ENCODE results near the gene NCSTN. TPM values are rescaled to one million over a fixed set of nuclear protein-coding genes. Genes with fewer than 3 reads are reported as not detected.

NCSTN gene
- total and polyA plus RNA-seq, 8 donors: 14.5 to 123 (median 41.8) TPM

GRCh38 chr1:160406131-160406968, 63.2 kb downstream of the NCSTN start:
- Histone ChIP-seq H3K4me1 (peaks cover 7 to 31% (median 15%) of the 10 kb centered on the region in 4 donors), H3K36me3 (no peaks in the 10 kb centered on the region), H3K4me3 (no peak overlapping the region), H3K27me3 (peaks cover 0 to 4% (median 0%) of the 10 kb centered on the region in 3 donors), H3K27ac (no peak overlapping the region), H3K9me3 (no peaks in the 10 kb centered on the region)
- DNase-seq: no peak
- intact Hi-C loops (cut with DNase I; ENCODE audit: low total_unique reads): no loop called here
- TF ChIP-seq EP300 (IDR thresholded peaks at IDR 0.05): no peak
- TF ChIP-seq POLR2A (IDR thresholded peaks at IDR 0.05): no peak
- 77 to 88% (median 82%) methylated on average over 13 to 15 of the region's 15 CpGs for WGBS, 5 donors

GRCh38 chr1:160407839-160408801, 64.9 kb downstream of the NCSTN start:
- Histone ChIP-seq H3K4me1 (peaks cover 0 to 17% (median 5%) of the 10 kb centered on the region in 4 donors), H3K4me3 (no peak overlapping the region), H3K27me3 (no peaks in the 10 kb centered on the region), H3K36me3 (no peaks in the 10 kb centered on the region), H3K9me3 (no peaks in the 10 kb centered on the region), H3K27ac (no peak overlapping the region)
- intact Hi-C loops (cut with DNase I; ENCODE audit: low total_unique reads): no loop called here
- DNase-seq: peak in 1 of 2 donors; percentile 51
- WGBS, 5 donors: 56 to 75% (median 57%) methylated on average over 11 to 12 of the region's 12 CpGs
- TF ChIP-seq EP300 (IDR thresholded peaks at IDR 0.05): no peak
- TF ChIP-seq CTCF (IDR thresholded peaks at IDR 0.05): no peak
- no peak for TF ChIP-seq POLR2AphosphoS5 (IDR thresholded peaks at IDR 0.05)
- no peak for TF ChIP-seq POLR2A (IDR thresholded peaks at IDR 0.05)

Small RNA genes within 50 kb of the gene (small RNA-seq; reads per million reads assigned to genes)
- gene RF00019 (0 reads per million in 4 donors), gene RNU4-42P (0 to 0.20 (median 0) reads per million in 4 donors)

Other genes starting within 250 kb of the NCSTN start
- gene IGSF8, start 244.8 kb upstream of the NCSTN start, total RNA-seq: 10 to 100 TPM in 3 of 5 donors, 1 to 10 TPM in 2; 4.7 to 65.2 (median 11.6) TPM
- gene IGSF8, start 244.8 kb upstream of the NCSTN start, polyA plus RNA-seq: 10 to 100 TPM in 2 of 3 donors, 1 to 10 TPM in 1; 5.8 to 21.7 (median 18.0) TPM
- gene ATP1A2, start 227.6 kb upstream of the NCSTN start, total RNA-seq: 100 to 1,000 TPM in 1 of 5 donors, 10 to 100 TPM in 3, 1 to 10 TPM in 1; 7.0 to 104 (median 11.7) TPM
- 10 to 100 TPM in 1 of 3 donors, under 1 TPM in 2; 0.31 to 17.3 (median 0.56) TPM for gene ATP1A2, start 227.6 kb upstream of the NCSTN start, polyA plus RNA-seq
- gene ATP1A4, start 191.8 kb upstream of the NCSTN start, total RNA-seq: under 1 TPM in 1 of 5 donors, not detected in 4; 0.37 TPM
- under 1 TPM in 1 of 3 donors, not detected in 2; 0.05 TPM for gene ATP1A4, start 191.8 kb upstream of the NCSTN start, polyA plus RNA-seq
- gene CASQ1, start 152.8 kb upstream of the NCSTN start, total RNA-seq: under 1 TPM in 1 of 5 donors, not detected in 4; 0.55 TPM
- under 1 TPM in 2 of 3 donors, not detected in 1; 0.48 to 0.61 TPM for gene CASQ1, start 152.8 kb upstream of the NCSTN start, polyA plus RNA-seq
- gene PEA15, start 138.0 kb upstream of the NCSTN start, total RNA-seq: 10 to 100 TPM; 26.3 to 75.4 (median 34.8) TPM
- 100 to 1,000 TPM in 2 of 3 donors, 10 to 100 TPM in 1; 69.4 to 127 (median 107) TPM for gene PEA15, start 138.0 kb upstream of the NCSTN start, polyA plus RNA-seq
- 100 to 1,000 TPM in 3 of 5 donors, 10 to 100 TPM in 2; 85.8 to 267 (median 148) TPM for gene DCAF8, start 80.8 kb upstream of the NCSTN start, total RNA-seq
- 10 to 100 TPM; 39.4 to 45.1 (median 40.7) TPM for gene DCAF8, start 80.8 kb upstream of the NCSTN start, polyA plus RNA-seq
- gene PEX19, start 58.2 kb upstream of the NCSTN start, total RNA-seq: 100 to 1,000 TPM in 1 of 5 donors, 10 to 100 TPM in 3, 1 to 10 TPM in 1; 9.3 to 117 (median 56.0) TPM
- 10 to 100 TPM; 15.7 to 29.3 (median 25.4) TPM for gene PEX19, start 58.2 kb upstream of the NCSTN start, polyA plus RNA-seq
- gene COPA, start 133 bp upstream of the NCSTN start, total RNA-seq: 100 to 1,000 TPM in 4 of 5 donors, 10 to 100 TPM in 1; 64.8 to 243 (median 124) TPM
- 10 to 100 TPM; 42.4 to 57.0 (median 49.2) TPM for gene COPA, start 133 bp upstream of the NCSTN start, polyA plus RNA-seq
- gene NHLH1, start 23.7 kb downstream of the NCSTN start, total RNA-seq: not detected
- under 1 TPM in 1 of 3 donors, not detected in 2; 0.08 TPM for gene NHLH1, start 23.7 kb downstream of the NCSTN start, polyA plus RNA-seq
- gene VANGL2, start 57.2 kb downstream of the NCSTN start, total RNA-seq: 1 to 10 TPM in 4 of 5 donors, under 1 TPM in 1; 0.45 to 7.4 (median 4.4) TPM
- gene VANGL2, start 57.2 kb downstream of the NCSTN start, polyA plus RNA-seq: 1 to 10 TPM in 2 of 3 donors, under 1 TPM in 1; 0.46 to 4.2 (median 1.5) TPM
- 10 to 100 TPM in 2 of 5 donors, 1 to 10 TPM in 1, under 1 TPM in 1, not detected in 1; 0.37 to 18.1 (median 8.1) TPM for gene SLAMF6, start 179.9 kb downstream of the NCSTN start, total RNA-seq
- 1 to 10 TPM in 2 of 3 donors, under 1 TPM in 1; 0.19 to 1.1 (median 1.1) TPM for gene SLAMF6, start 179.9 kb downstream of the NCSTN start, polyA plus RNA-seq
- 1 to 10 TPM; 1.3 to 7.6 (median 2.8) TPM for gene CD84, start 236.1 kb downstream of the NCSTN start, total RNA-seq
- under 1 TPM; 0.23 to 0.75 (median 0.46) TPM for gene CD84, start 236.1 kb downstream of the NCSTN start, polyA plus RNA-seq

Data from stomach (tissue), 9 donors.